ENCODE measurements around the gene C1orf226. TPM values are rescaled to one million over a fixed set of nuclear protein-coding genes. Genes with fewer than 3 reads are reported as not detected.
"Not testable (repeated sequence)": the region's sequence is repeated elsewhere in the genome, so short reads cannot be mapped to it uniquely, and the experiment has no call there.

Gene C1orf226, protein sequence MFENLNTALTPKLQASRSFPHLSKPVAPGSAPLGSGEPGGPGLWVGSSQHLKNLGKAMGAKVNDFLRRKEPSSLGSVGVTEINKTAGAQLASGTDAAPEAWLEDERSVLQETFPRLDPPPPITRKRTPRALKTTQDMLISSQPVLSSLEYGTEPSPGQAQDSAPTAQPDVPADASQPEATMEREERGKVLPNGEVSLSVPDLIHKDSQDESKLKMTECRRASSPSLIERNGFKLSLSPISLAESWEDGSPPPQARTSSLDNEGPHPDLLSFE
- 1.2 and 1.8 TPM in 2 replicates for total RNA-seq (2014; rRNA removed; shearing (Covaris generic))
- 7.3 and 7.4 TPM in 2 replicates for polyA plus RNA-seq (2015; cell fraction: cytosol; rRNA removed)
- polyA plus RNA-seq (2015; cell fraction: nucleus; rRNA removed): 6.9 and 10.7 TPM in 2 replicates

DNA sequence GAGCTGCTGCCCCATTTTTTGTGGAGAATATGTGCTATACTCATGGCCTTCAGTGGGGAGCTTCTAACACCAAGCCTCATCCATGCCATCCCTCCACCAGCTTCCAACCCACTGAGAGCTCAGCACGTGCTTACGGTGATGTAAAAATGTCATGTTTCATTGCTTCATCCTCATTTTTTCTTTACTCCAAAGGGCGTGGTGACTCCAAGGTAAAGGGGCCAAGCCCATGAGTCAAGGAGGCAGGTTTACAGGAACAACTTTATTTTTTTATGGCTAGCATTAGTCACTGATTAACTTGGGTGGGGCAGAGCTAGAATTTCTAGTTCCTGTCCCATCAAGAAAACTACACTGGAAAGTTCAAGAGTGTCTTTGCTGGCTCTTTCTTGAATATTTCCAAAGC lies at the start of gene C1orf226:
C1orf226 (plus strand) TSS at position 346 of the 400 bp plus-strand sequence. CDS start 174 bp downstream, outside the sequence.
- DNase-seq (ENCODE audit: low read depth, low spot score): no peak
- in situ Hi-C loops (cut with HindIII; ENCODE audit: low pct_unique_long_range_greater_than_20kb, low sequenced_read_pairs): no loop called here

- no peak for DNase-seq (ENCODE audit: low read depth, low spot score)
- in situ Hi-C loops (cut with HindIII; ENCODE audit: low pct_unique_long_range_greater_than_20kb, low sequenced_read_pairs): no loop called here
Observed at GRCh38 chr1:162333991-162334390, 47.5 kb upstream of the C1orf226 start.

- no peak for DNase-seq (ENCODE audit: low read depth, low spot score)
- in situ Hi-C loops (cut with HindIII; ENCODE audit: low pct_unique_long_range_greater_than_20kb, low sequenced_read_pairs): no loop called here
Observed at GRCh38 chr1:162335126-162335525, 46.4 kb upstream of the C1orf226 start.

DNA sequence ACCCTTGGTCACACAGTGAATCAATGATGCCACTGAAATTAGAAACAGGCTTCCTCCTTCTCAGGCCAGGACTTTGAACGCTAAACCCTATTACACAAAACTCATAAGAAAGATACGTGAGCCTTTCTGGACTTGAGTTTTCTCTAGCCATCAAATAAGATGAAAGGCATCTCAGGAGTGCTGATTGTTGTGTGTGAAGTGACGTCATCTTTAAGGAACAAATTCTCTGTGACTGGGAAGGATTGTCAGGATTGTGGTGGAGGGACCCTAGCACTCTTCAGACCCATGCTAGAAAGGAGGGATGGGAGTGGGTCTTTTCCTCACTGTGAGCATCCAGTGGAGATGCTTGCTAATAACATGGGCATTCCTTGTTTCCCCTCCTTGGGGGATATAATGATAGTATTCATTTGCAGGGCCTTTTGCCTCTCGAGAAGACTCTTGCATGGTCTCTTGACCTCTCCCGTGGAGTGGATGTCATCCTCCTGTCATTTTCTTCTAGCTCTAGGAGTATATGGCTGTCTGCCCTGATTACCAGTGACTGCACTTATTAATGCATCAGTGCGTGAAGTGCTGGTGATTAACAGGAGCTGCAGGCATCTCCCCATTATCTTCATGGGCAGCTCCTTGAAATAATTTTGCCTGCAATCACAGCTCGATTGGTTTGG lies 44.8 kb upstream of the C1orf226 start:
- in situ Hi-C loops (cut with HindIII; ENCODE audit: low pct_unique_long_range_greater_than_20kb, low sequenced_read_pairs): no loop called here
- no peak for DNase-seq (ENCODE audit: low read depth, low spot score)

DNA sequence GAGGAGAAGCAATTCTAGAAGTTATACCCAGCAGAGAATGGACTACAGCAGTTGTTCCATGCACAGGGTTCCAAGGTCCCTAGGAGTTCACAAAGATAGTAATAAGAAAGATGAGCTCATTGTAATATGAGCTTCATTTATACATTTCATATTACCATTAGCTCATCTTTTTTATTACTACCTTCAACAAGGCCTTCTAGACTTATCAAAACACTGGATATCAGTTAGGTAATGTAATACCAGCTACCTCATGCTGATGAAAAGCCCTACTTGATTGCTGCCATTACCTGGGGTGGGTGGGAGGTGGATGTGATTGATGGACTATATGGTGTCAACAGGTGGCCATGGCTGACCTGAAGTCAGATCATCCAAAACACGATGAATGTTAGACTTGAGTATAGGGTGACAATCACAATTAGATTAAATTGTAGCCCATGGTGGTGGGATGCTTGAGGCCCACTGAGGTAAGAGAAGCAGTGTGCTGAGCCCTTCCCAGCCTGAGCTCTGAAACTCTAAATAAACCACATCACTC lies 39.0 kb upstream of the C1orf226 start:
- in situ Hi-C loops (cut with HindIII; ENCODE audit: low pct_unique_long_range_greater_than_20kb, low sequenced_read_pairs): no loop called here
- no peak for DNase-seq (ENCODE audit: low read depth, low spot score)

DNA sequence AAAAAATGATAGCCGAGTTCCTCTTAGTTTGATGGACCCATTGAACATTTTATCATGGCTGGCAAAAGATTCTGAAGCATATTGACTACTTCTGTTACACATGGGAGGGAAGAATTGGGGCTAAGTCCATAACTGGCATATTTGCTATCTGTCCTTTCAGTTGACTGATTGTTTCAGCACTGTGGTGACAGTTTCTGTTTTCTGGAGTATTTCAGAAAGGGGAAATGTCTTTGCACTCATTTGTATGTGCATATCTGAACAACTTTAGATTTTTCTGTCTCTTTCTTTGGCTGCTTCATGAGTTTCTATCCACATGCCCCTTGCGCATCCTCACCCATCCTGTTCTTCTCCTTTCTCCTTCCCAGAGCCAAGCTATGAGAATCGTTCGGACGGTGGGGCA lies 38.1 kb upstream of the C1orf226 start:
- in situ Hi-C loops (cut with HindIII; ENCODE audit: low pct_unique_long_range_greater_than_20kb, low sequenced_read_pairs): no loop called here
- no peak for DNase-seq (ENCODE audit: low read depth, low spot score)

GRCh38 chr1:162347281-162347680 lies 34.2 kb upstream of the C1orf226 start:
- in situ Hi-C loops (cut with HindIII; ENCODE audit: low pct_unique_long_range_greater_than_20kb, low sequenced_read_pairs): no loop called here

DNA sequence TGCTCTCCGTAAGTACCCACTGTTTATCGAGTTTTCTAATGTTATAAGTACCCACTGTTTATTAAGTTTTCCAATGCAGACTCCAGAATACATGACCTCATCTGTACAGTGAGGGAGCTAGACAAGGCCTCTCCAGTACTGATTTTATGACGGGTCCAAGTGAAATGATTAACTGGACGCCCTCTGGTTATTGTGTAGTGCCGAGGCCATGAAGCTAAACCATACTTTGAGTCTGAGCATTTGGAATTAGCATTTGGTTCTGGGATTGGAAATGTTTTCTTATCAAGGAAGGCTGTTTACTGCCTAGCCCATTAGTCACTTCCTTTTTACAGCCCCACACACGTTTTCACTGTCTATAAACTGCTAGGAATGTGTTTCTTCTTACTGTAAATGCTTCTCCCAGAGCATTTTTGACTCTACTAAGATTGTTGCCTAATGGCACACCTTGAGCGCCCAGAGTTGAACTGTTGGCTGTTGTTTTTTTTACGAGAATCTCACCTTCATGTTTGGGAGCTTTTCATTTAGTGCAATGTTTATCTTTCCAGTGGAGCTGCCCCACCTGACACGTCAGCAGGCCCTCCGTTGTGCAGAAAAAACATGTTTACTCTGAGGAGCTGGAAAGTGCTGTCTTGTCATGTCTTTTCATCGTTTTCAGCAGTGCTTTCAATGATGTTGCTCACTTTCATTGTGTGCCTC lies 31.7 kb upstream of the C1orf226 start:
- DNase-seq (ENCODE audit: low read depth, low spot score): no peak

More at GRCh38 chr1:162347281-162347680, 34.2 kb upstream of the C1orf226 start:
- DNase-seq (ENCODE audit: low read depth, low spot score): no peak

GRCh38 chr1:162351246-162351842 lies 30.2 kb upstream of the C1orf226 start:
- in situ Hi-C loops (cut with HindIII; ENCODE audit: low pct_unique_long_range_greater_than_20kb, low sequenced_read_pairs): no loop called here
- DNase-seq (ENCODE audit: low read depth, low spot score): no peak

More for the DNA sequence above, 31.7 kb upstream of the C1orf226 start:
- in situ Hi-C loops (cut with HindIII; ENCODE audit: low pct_unique_long_range_greater_than_20kb, low sequenced_read_pairs): no loop called here

GRCh38 chr1:162351874-162352273 lies 29.7 kb upstream of the C1orf226 start:
- in situ Hi-C loops (cut with HindIII; ENCODE audit: low pct_unique_long_range_greater_than_20kb, low sequenced_read_pairs); DNase-seq (ENCODE audit: low read depth, low spot score): not testable (repeated sequence)

GRCh38 chr1:162353078-162353477 lies 28.4 kb upstream of the C1orf226 start:
- no peak for DNase-seq (ENCODE audit: low read depth, low spot score)
- in situ Hi-C loops (cut with HindIII; ENCODE audit: low pct_unique_long_range_greater_than_20kb, low sequenced_read_pairs): no loop called here

DNA sequence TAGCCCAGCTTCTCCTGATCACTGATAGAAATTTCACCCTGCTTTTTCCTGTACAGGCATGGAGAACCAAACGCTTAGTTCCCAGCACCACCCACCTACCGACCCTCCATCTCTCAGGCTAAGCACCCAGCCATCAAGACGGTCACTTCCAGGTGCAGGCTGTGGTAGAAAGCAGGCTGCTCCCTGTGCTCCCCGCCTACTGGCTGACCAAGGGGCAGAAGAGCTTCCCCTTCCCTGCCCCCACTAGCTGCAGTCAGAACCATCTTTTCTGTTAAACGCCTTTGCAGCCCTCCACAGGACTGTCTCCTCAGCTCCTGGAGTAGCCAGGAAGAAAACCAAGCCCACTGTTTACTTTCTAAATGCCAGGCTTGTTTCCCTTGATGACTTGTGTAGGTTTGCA lies 27.8 kb upstream of the C1orf226 start:
- DNase-seq (ENCODE audit: low read depth, low spot score): no peak
- in situ Hi-C loops (cut with HindIII; ENCODE audit: low pct_unique_long_range_greater_than_20kb, low sequenced_read_pairs): no loop called here

DNA sequence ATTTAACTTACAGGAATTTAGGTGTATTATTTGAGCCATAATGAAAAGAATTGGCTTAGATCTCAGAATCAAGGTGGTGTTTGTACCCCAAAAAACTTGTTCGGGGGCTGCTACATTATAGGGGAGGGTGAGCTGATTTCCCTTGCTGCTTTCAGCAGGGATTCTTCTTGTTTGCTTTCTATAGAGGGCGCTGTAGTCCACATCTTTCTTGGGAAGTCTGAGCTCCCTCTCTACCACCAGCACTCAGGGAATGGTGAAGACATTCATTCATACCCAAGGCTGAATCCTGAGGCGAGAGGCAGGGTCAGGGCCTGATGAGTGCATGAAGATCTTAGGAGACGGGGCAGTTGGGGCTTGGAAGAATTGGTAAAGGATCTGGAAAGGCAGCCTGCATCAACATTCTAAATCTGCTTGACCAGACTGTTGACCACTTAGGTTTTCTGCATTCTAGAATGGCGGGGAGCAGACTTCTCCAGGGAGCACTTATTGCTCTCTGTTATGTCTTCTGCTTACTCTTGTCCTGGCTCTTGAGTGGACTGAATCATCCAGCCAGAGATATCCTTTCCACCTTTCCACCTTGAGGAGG lies 23.8 kb upstream of the C1orf226 start:
- DNase-seq (ENCODE audit: low read depth, low spot score): peak; percentile 57
- in situ Hi-C loops (cut with HindIII; ENCODE audit: low pct_unique_long_range_greater_than_20kb, low sequenced_read_pairs): no loop called here

DNA sequence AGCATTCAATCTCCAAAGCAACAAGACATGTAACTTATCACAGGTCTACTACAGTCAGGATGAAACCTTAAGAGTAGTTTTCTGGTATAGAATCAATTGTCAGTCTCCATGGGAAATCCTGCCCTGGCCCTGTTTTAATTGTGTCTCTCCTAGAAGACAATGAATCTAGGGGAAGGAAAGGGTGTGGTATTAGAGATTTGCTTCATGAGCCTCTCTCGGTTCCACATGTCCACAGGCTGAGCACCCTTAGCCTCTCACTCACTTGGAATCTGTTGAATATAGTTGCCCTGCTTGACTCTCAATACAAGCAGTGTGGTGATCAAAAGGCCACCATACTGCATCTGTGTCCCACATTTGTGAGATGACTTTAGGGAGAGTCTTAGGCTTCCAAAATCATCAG lies 22.6 kb upstream of the C1orf226 start:
- DNase-seq (ENCODE audit: low read depth, low spot score): no peak
- in situ Hi-C loops (cut with HindIII; ENCODE audit: low pct_unique_long_range_greater_than_20kb, low sequenced_read_pairs): no loop called here

DNA sequence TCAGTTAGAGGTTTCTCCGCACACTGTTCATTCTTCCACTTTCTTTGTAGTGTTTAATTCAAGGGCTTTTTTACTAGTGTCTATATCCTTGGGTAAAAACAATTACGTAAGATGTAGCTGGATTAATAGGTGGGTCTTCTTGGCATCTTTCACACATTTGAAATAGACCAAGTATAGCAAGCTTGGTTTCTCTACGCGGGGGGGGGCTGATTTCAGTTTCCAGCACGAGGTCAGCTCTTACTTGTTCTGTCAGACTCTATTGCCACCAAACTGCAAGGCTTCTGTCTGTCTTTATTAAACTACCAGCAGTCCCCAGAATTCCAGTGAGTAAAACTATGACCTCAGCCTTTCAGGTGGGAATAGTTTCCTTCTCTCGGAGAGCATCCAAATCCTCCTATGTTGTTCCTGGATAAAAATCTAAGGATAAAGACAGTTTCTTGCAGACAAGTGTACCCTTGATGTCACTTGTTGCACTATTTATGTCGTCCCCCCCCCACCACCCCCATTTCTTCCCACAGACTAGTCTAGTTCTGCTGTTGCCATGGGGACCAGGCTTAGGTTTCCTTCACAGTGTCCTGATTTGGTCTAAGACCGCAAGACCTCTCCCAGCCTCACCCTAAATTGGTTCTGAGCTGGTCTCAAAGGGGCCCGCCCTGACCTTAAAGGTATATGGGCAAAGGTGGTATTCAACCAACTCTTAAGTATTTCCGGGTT lies 21.8 kb upstream of the C1orf226 start:
- DNase-seq (ENCODE audit: low read depth, low spot score): no peak
- in situ Hi-C loops (cut with HindIII; ENCODE audit: low pct_unique_long_range_greater_than_20kb, low sequenced_read_pairs): no loop called here

DNA sequence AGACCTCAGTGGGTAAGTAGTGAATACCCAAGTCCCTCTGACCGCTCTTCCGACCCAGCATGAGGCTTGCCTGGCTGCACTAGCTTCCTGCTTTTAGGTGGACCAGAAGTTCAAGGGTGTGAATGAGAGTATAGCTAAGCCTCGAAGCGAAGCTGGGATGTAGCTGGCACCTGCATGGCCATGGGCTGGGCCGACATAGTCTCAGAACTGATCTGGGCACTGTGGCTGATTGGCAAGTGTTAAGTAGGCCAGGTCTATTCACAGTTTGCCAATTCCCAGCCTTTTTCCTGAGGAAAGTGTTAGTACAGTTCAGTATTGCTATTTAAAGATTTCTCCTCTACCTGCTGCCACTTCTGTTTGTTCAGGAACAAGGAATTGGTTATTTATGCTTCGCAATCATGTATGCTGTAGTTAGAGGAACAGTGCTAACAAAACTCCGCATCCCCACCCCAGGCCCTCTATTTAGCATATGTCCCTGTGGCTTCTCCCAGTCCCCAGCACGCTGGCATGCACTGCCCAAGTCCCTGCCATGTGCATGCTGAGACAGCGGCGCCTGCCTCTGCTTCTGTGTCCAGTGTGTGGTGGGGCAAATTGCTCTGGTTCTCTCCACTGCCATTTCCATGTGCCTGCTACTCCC lies 21.2 kb upstream of the C1orf226 start:
- no peak for DNase-seq (ENCODE audit: low read depth, low spot score)
- in situ Hi-C loops (cut with HindIII; ENCODE audit: low pct_unique_long_range_greater_than_20kb, low sequenced_read_pairs): no loop called here

All from SK-MEL-5 (cell line).